Right lung (tissue), 5 donors: ENCODE results near the gene TTC9. TPM values are rescaled to one million over a fixed set of nuclear protein-coding genes. Genes with fewer than 3 reads are reported as not detected.

Experiments
- DNase-seq, 2 donors: peaks; one replicate each; pipeline ENCODE4 v3.0.0-alpha.2; 2013
- polyA plus RNA-seq, 5 donors: library from polyadenylated mRNA; unstranded; fragments of 120-200 nt; gene quantifications; one replicate each; pipeline versions ENCODE4 v1.2.1 to v1.2.3, GENCODE V29; 2013; ENCODE audit warnings: inconsistent platforms in 1 of 5, low replicate concordance in 1 of 5; ENCODE audit not compliant: insufficient read length in 5 of 5, insufficient read depth in 1 of 5

TTC9 gene
- polyA plus RNA-seq, 5 donors, result 8.1 to 10.2 (median 9.7) TPM

- peak in 1 of 2 donors; percentile 7 for DNase-seq
Observed at GRCh38 chr14:70642303-70643235, 853 bp downstream of the TTC9 start.

GRCh38 chr14:70643967-70644366, 2.3 kb downstream of the TTC9 start:
- no peak for DNase-seq

GRCh38 chr14:70645892-70646291, 4.2 kb downstream of the TTC9 start:
- no peak for DNase-seq

- no peak for DNase-seq
Observed at GRCh38 chr14:70646705-70647104, 5.0 kb downstream of the TTC9 start.

GRCh38 chr14:70648346-70648745, 6.6 kb downstream of the TTC9 start:
- no peak for DNase-seq

GRCh38 chr14:70649803-70650202, 8.1 kb downstream of the TTC9 start:
- DNase-seq, result no peak

- no peak for DNase-seq
Observed at GRCh38 chr14:70651522-70651921, 9.8 kb downstream of the TTC9 start.

- DNase-seq, result no peak
Observed at GRCh38 chr14:70652871-70653270, 11.2 kb downstream of the TTC9 start.

GRCh38 chr14:70653662-70654061, 11.9 kb downstream of the TTC9 start:
- DNase-seq, result no peak

- DNase-seq, result no peak
Observed at GRCh38 chr14:70654632-70655031, 12.9 kb downstream of the TTC9 start.

GRCh38 chr14:70655110-70655826, 13.6 kb downstream of the TTC9 start:
- peak in 1 of 2 donors; percentile 12 for DNase-seq

- no peak for DNase-seq
Observed at GRCh38 chr14:70658899-70659298, 17.2 kb downstream of the TTC9 start.

GRCh38 chr14:70660967-70661893, 19.5 kb downstream of the TTC9 start:
- DNase-seq, result no peak

- DNase-seq, result no peak
Observed at GRCh38 chr14:70662080-70662479, 20.4 kb downstream of the TTC9 start.

- no peak for DNase-seq
Observed at GRCh38 chr14:70662816-70663215, 21.1 kb downstream of the TTC9 start.

GRCh38 chr14:70663707-70664179, 22.0 kb downstream of the TTC9 start:
- no peak for DNase-seq

- DNase-seq, result peak in 1 of 2 donors; percentile 20
Observed at GRCh38 chr14:70664698-70665447, 23.2 kb downstream of the TTC9 start.

- DNase-seq, result peak; percentile 52 to 56
Observed at GRCh38 chr14:70665448-70666360, 24.0 kb downstream of the TTC9 start.

GRCh38 chr14:70666361-70666686, 24.6 kb downstream of the TTC9 start:
- no peak for DNase-seq
